HepG2 (cell line): ENCODE data around the gene MILR1. TPM values are rescaled to one million over a fixed set of nuclear protein-coding genes. Genes with fewer than 3 reads are reported as not detected.

Source experiments
- ATF3 ChIP-seq: sonication (generic); formaldehyde crosslinking; IDR thresholded peaks from 2 replicates; pipeline ENCODE4 v1.4.0; 2020; ENCODE audit warnings: missing genetic modification reagents
- CREB3 ChIP-seq: sonication (generic); formaldehyde crosslinking; IDR thresholded peaks from 2 replicates; pipeline ENCODE4 v1.5.0; 2020; ENCODE audit warnings: missing genetic modification reagents
- DRAP1 ChIP-seq: IDR thresholded peaks from 2 replicates; pipeline ENCODE4 v1.6.1; 2016; ENCODE audit warnings: missing genetic modification reagents, missing compliant biosample characterization
- FOXC1 ChIP-seq: sonication (generic); formaldehyde crosslinking; IDR thresholded peaks from 2 replicates; pipeline ENCODE4 v1.8.0; 2022; ENCODE audit warnings: mild to moderate bottlenecking, missing genetic modification reagents, borderline replicate concordance
- HDAC6 ChIP-seq: fragments of 200-600 bp; sonication (generic); IDR thresholded peaks from 2 replicates; pipeline ENCODE4 v1.7.0; 2017; ENCODE audit warnings: mild to moderate bottlenecking, antibody characterized with exemption, low read length, low read depth
- HINFP ChIP-seq: sonication (generic); formaldehyde crosslinking; IDR thresholded peaks from 2 replicates; pipeline ENCODE4 v1.4.0; 2020; ENCODE audit warnings: low read depth, mild to moderate bottlenecking, missing genetic modification reagents
- HNF1A ChIP-seq, 2 experiments: sonication (generic) in 1 of 2; formaldehyde crosslinking in 1 of 2; IDR thresholded peaks; 2 replicates each; pipeline versions ENCODE4 v1.4.0 to v1.6.1; 2016 to 2020; ENCODE audit warnings: borderline replicate concordance in 1 of 2, low read depth in 1 of 2, mild to moderate bottlenecking in 1 of 2, missing genetic modification reagents in 1 of 2
- MTA3 ChIP-seq: sonication (generic); formaldehyde crosslinking; IDR thresholded peaks from 2 replicates; pipeline ENCODE4 v1.4.0; 2020; ENCODE audit warnings: missing genetic modification reagents
- PRDM10 ChIP-seq: sonication (generic); formaldehyde crosslinking; IDR thresholded peaks from 2 replicates; pipeline ENCODE4 v1.4.0; 2020; ENCODE audit warnings: low read depth, missing genetic modification reagents
- SOX5 ChIP-seq: IDR thresholded peaks from 2 replicates; pipeline ENCODE4 v1.6.1; 2016; ENCODE audit warnings: borderline replicate concordance
- TRIM22 ChIP-seq: fragments of 450-650 bp; IDR thresholded peaks from 2 replicates; pipeline ENCODE4 v1.6.1; 2017
- ZNF224 ChIP-seq: sonication (generic); formaldehyde crosslinking; IDR thresholded peaks from 2 replicates; pipeline ENCODE4 v1.5.0; 2020; ENCODE audit warnings: mild to moderate bottlenecking, missing genetic modification reagents
- ZNF234 ChIP-seq: sonication (generic); formaldehyde crosslinking; conservative IDR thresholded peaks from 2 replicates; pipeline ENCODE4 v1.5.1; 2020; ENCODE audit warnings: mild to moderate bottlenecking, missing genetic modification reagents
- ZNF839 ChIP-seq: sonication (generic); formaldehyde crosslinking; IDR thresholded peaks from 2 replicates; pipeline ENCODE4 v1.4.0; 2020; ENCODE audit warnings: missing genetic modification reagents, mild to moderate bottlenecking, borderline replicate concordance
- polyA plus RNA-seq, 8 experiments: library from polyadenylated mRNA; depleted of rRNA in 3 of 8; stranded (reverse) in 7 of 8; unstranded in 1 of 8; fragments of >200 nt; fragmentation: Illumina TruSeq in 4 of 8; extraction: Trizol in 4 of 8; gene quantifications; 2 replicates each; pipeline versions ENCODE4 v1.2.1 to v1.2.3, GENCODE V29; 2011 to 2016; ENCODE audit warnings: low read depth in 4 of 8, missing spikeins in 1 of 8, mixed read lengths in 1 of 8; ENCODE audit not compliant: insufficient read depth in 1 of 8
- total RNA-seq, 5 experiments: library from RNA; depleted of rRNA; stranded (reverse); fragments of >200 nt; fragmentation: Illumina TruSeq; extraction: Trizol; gene quantifications; 2 replicates each; pipeline ENCODE4 v1.2.3, GENCODE V29; 2016; ENCODE audit warnings: low read depth in 1 of 5

The MILR1 gene
- total and polyA plus RNA-seq, 2 of the 13 experiments (the other 11 are each of a cell fraction or from before 2014, with no cell fraction given) = 0.27 to 1.7 TPM

- TF ChIP-seq DRAP1 (peak; percentile 93), ZNF234 (no peak), HNF1A (IDR thresholded peaks at IDR 0.05; ENCODE audit: low read depth) (no peak), HNF1A (CRISPR knock-in tag; IDR thresholded peaks at IDR 0.05; ENCODE audit: borderline replicate concordance) (no peak; the same call in 1 of the 2 replicates), TRIM22 (no peak), PRDM10 (peak; percentile 32; the same call in 1 of the 2 replicates), ATF3 (CRISPR knock-in tag) (0 out of 2 replicates have a peak, but pooled peaks have one; percentile 9), ZNF224 (CRISPR knock-in tag) (peak; percentile 97), HDAC6 (peak; percentile 85; the same call in 1 of the 2 replicates), MTA3 (CRISPR knock-in tag) (no peak), CREB3 (CRISPR knock-in tag) (no peak), SOX5 (CRISPR knock-in tag) (no peak), FOXC1 (no peak; the same call in 1 of the 2 replicates), ZNF839 (CRISPR knock-in tag) (peak; percentile 91; the same call in 1 of the 2 replicates), HINFP (CRISPR knock-in tag) (no peak; the same call in none of the 2 replicates)
Measured at GRCh38 chr17:64496786-64497564, 48.1 kb downstream of the MILR1 start, which contains the start of gene POLG2 (continued).
